Measurements from ENCODE around the gene SPANXN5. TPM values are rescaled to one million over a fixed set of nuclear protein-coding genes. Genes with fewer than 3 reads are reported as not detected.
"Not testable (repeated sequence)": the region's sequence is repeated elsewhere in the genome, so short reads cannot be mapped to it uniquely, and the experiment has no call there.

SPANXN5 gene
- total RNA-seq, 3 donors from 2014 or later (not counting 1 experiment from before 2014, with no cell fraction given), result not detected

DNA sequence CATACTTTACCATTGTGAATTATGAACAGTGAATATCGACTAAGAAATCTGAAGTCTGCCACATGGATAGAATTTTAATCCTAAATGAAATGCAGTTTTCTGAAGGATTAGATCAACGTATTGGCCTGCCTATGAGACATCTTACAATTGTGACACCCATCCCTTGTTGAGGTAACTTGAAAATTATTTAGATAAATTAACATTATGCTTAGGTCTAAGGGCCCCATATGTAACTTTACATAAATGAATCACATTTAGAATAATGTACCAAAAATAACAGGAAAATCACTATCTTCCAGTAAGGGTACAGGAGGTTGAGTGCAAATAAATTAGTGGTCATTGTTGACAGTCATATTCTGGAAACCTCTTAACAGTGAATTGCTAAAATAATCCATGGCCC is 27.4 kb upstream of the SPANXN5 start:
- H3K27me3 Mint-ChIP-seq (ENCODE audit: low read depth in 2 of 2), result peaks cover 0 to 6% of the 10 kb centered on the region in 2 donors
- Histone ChIP-seq H3K36me3 (ENCODE audit: control insufficient read depth, insufficient read depth, low read length) (no peaks in the 10 kb centered on the region), H3K4me1 (ENCODE audit: control insufficient read depth, insufficient read depth, low read length) (no peaks in the 10 kb centered on the region), H3K9me3 (ENCODE audit: control insufficient read depth, insufficient read depth, low read length) (no peaks in the 10 kb centered on the region), H3K4me3 (ENCODE audit: low read length) (no peak overlapping the region), H3K27me3 (ENCODE audit: control insufficient read depth, insufficient read depth, low read length) (no peaks in the 10 kb centered on the region), H3K27ac (ENCODE audit: low read length) (no peak overlapping the region)
- H3K27ac Mint-ChIP-seq, result no peak overlapping the region
- DNase-seq (no peak), ATAC-seq (no peak)
- TF ChIP-seq CTCF (IDR thresholded peaks at IDR 0.05), result no peak
- intact Hi-C loops (cut with micrococcal nuclease), result no loop called here
- no CpG with 5 or more reads among the region's 2 CpGs for WGBS (ENCODE audit: insufficient coverage)
- H3K36me3 Mint-ChIP-seq, result no peaks in the 10 kb centered on the region
- no peaks in the 10 kb centered on the region for H3K9me3 Mint-ChIP-seq
- H3K4me3 Mint-ChIP-seq, result no peak overlapping the region
- H3K4me1 Mint-ChIP-seq, result no peaks in the 10 kb centered on the region

DNA sequence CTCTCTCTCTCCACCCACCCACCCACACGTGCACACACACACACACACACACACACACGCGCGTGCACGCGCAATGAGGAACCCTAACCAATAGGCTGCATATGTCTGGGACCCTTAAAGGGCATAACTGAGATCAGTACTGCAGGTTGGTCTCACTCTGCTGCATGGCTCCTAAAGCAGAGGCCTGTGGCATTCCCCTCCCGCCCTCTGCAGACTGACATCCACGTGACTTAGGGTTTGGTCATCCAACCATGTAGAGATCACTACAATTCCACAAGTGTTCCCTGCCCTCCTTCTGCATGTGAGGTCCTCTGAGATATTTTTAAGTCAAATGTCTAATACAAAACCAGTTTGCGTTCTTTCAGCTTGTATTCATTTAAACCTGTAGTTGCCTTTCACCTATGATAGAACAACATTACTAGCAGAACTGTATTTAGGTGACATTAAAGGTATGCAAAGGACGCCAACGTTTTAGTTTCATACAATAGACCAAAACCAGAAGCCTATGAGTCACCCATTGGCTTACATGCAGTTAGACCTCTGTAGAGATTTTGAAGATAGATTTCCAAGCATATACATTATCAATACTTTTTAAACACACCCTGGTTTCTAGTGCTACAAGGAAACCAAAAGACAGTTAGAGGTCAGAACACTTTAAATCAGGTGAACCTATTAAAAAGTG is 24.0 kb upstream of the SPANXN5 start:
- Histone ChIP-seq H3K4me3 (ENCODE audit: low read length) (no peak overlapping the region), H3K36me3 (ENCODE audit: control insufficient read depth, insufficient read depth, low read length) (no peaks in the 10 kb centered on the region), H3K9me3 (ENCODE audit: control insufficient read depth, insufficient read depth, low read length) (no peaks in the 10 kb centered on the region), H3K27ac (ENCODE audit: low read length) (no peak overlapping the region), H3K27me3 (ENCODE audit: control insufficient read depth, insufficient read depth, low read length) (no peaks in the 10 kb centered on the region), H3K4me1 (ENCODE audit: control insufficient read depth, insufficient read depth, low read length) (no peaks in the 10 kb centered on the region)
- peaks cover 0 to 26% of the 10 kb centered on the region in 2 donors for H3K27me3 Mint-ChIP-seq (ENCODE audit: low read depth in 2 of 2)
- no peak overlapping the region for H3K4me3 Mint-ChIP-seq
- TF ChIP-seq CTCF (IDR thresholded peaks at IDR 0.05), result no peak
- intact Hi-C loops (cut with micrococcal nuclease), result no loop called here
- no peaks in the 10 kb centered on the region for H3K9me3 Mint-ChIP-seq
- H3K36me3 Mint-ChIP-seq, result no peaks in the 10 kb centered on the region
- WGBS (ENCODE audit: insufficient coverage), result 83% methylated on average over 9 of the region's 11 CpGs
- ATAC-seq (no peak), DNase-seq (no peak)
- no peaks in the 10 kb centered on the region for H3K4me1 Mint-ChIP-seq
- no peak overlapping the region for H3K27ac Mint-ChIP-seq

GRCh38 chrX:52819788-52820187 is 22.6 kb upstream of the SPANXN5 start:
- 71% methylated on average over 3 of the region's 4 CpGs for WGBS (ENCODE audit: insufficient coverage)
- no peaks in the 10 kb centered on the region for H3K27me3 ChIP-seq (ENCODE audit: control insufficient read depth, insufficient read depth, low read length)
- TF ChIP-seq CTCF (IDR thresholded peaks at IDR 0.05), result no peak
- no peak overlapping the region for H3K4me3 ChIP-seq (ENCODE audit: low read length)
- no peaks in the 10 kb centered on the region for H3K36me3 Mint-ChIP-seq
- no peak for DNase-seq
- no peaks in the 10 kb centered on the region for H3K4me1 ChIP-seq (ENCODE audit: control insufficient read depth, insufficient read depth, low read length)
- H3K27ac Mint-ChIP-seq, result no peak overlapping the region
- no peak overlapping the region for H3K4me3 Mint-ChIP-seq
- intact Hi-C loops (cut with micrococcal nuclease), result no loop called here
- peaks cover 0 to 31% of the 10 kb centered on the region in 2 donors for H3K27me3 Mint-ChIP-seq (ENCODE audit: low read depth in 2 of 2)
- H3K36me3 ChIP-seq (ENCODE audit: control insufficient read depth, insufficient read depth, low read length), result no peaks in the 10 kb centered on the region
- no peak overlapping the region for H3K27ac ChIP-seq (ENCODE audit: low read length)
- no peaks in the 10 kb centered on the region for H3K9me3 ChIP-seq (ENCODE audit: control insufficient read depth, insufficient read depth, low read length)
- ATAC-seq, result no peak
- no peaks in the 10 kb centered on the region for H3K9me3 Mint-ChIP-seq
- H3K4me1 Mint-ChIP-seq, result no peaks in the 10 kb centered on the region

GRCh38 chrX:52811065-52811625 is 13.9 kb upstream of the SPANXN5 start, which contains the start of gene XAGE5:
XAGE5 (plus strand) TSS chrX:52811287; CDS start chrX:52812567, 1,280 bp downstream.
- Mint-ChIP-seq H3K36me3 (no peaks in the 10 kb centered on the region), H3K27me3 (ENCODE audit: low read depth in 2 of 2) (peaks cover 0 to 27% of the 10 kb centered on the region in 2 donors), H3K27ac (no peak within 1 kb of the TSS), H3K9me3 (no peaks in the 10 kb centered on the region), H3K4me3 (no peak within 1 kb of the TSS), H3K4me1 (no peaks in the 10 kb centered on the region)
- H3K4me3 ChIP-seq (ENCODE audit: low read length), result no peak within 1 kb of the TSS
- no peak for DNase-seq
- H3K27ac ChIP-seq (ENCODE audit: low read length), result no peak within 1 kb of the TSS
- intact Hi-C loops (cut with micrococcal nuclease), result no loop called here
- no peaks in the 10 kb centered on the region for H3K4me1 ChIP-seq (ENCODE audit: control insufficient read depth, insufficient read depth, low read length)
- ATAC-seq, result no peak
- no peaks in the 10 kb centered on the region for H3K36me3 ChIP-seq (ENCODE audit: control insufficient read depth, insufficient read depth, low read length)
- no peak for TF ChIP-seq CTCF (IDR thresholded peaks at IDR 0.05)
- no peaks in the 10 kb centered on the region for H3K27me3 ChIP-seq (ENCODE audit: control insufficient read depth, insufficient read depth, low read length)
- H3K9me3 ChIP-seq (ENCODE audit: control insufficient read depth, insufficient read depth, low read length), result no peaks in the 10 kb centered on the region
- WGBS (ENCODE audit: insufficient coverage), result 91% methylated on average over 15 of the region's 25 CpGs

DNA sequence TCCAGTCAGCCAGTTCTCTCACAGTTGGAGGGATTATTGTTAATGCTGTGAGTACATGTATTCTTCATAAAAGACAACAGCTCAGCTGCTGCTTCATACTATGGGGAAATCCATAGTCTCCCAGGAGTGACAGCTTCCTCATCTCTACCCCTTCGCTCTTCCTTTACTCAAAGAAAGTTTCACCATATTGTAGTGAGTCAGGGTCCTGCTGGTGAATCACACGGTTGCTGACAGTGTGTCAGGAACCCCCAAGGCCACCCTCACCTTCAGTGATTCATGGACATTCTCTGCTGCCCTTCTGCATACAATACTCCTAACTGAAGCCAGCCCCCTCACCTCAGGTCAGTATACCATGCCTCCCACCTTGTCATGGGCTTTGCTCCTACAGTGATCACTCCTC is 7.6 kb upstream of the SPANXN5 start:
- intact Hi-C loops (cut with micrococcal nuclease); H3K4me1 Mint-ChIP-seq: not testable (repeated sequence)
- 100% methylated on average over 1 of the region's 2 CpGs for WGBS (ENCODE audit: insufficient coverage)

More for the DNA sequence above, 7.6 kb upstream of the SPANXN5 start:
- peaks cover 3 to 22% of the 10 kb centered on the region in 2 donors for H3K27me3 Mint-ChIP-seq (ENCODE audit: low read depth in 2 of 2)
- H3K27me3 ChIP-seq (ENCODE audit: control insufficient read depth, insufficient read depth, low read length); H3K4me1 ChIP-seq (ENCODE audit: control insufficient read depth, insufficient read depth, low read length); H3K9me3 Mint-ChIP-seq; H3K9me3 ChIP-seq (ENCODE audit: control insufficient read depth, insufficient read depth, low read length); H3K27ac Mint-ChIP-seq; H3K4me3 ChIP-seq (ENCODE audit: low read length); DNase-seq; H3K36me3 ChIP-seq (ENCODE audit: control insufficient read depth, insufficient read depth, low read length); H3K27ac ChIP-seq (ENCODE audit: low read length); H3K4me3 Mint-ChIP-seq; ATAC-seq; H3K36me3 Mint-ChIP-seq: not testable (repeated sequence)
